Measurements from ENCODE around the gene CD79B. TPM values are rescaled to one million over a fixed set of nuclear protein-coding genes. Genes with fewer than 3 reads are reported as not detected.

Gene CD79B
- total and polyA plus RNA-seq, 4 donors = 1.8 to 8.7 (median 5.0) TPM

DNA sequence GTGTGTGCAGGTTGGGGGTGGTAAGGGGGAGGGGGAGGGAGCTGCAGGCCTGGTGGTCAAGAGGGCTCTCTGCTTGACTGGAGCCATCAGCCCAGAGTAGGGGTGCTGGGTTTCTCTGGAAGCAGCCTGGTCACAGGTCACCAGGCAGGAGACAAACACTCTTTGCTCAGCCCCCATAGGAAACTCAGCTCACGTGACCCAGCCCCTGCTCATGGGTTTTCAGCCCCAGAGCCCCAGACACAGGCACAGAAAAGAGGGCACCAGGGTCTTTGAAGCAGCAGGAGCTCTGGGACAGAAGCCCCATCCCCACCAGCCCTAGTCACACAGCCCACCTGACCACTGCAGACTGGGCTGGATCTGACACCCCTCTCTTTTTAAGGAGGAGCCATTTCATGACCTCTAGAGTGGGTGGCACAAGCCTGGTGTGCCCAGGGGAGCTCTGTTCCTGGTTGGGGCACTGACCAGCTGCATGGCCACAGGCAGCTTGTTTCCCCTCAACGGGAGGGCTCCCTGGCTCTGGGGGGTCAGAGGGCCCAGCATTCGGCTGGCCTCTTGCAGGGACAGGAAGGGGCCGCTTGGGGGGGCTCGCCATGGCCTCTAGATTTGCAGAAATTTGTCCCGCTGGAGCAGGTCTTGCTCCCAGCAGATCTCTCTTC is 13.8 kb upstream of the CD79B start:
- Histone ChIP-seq H3K27ac (ENCODE audit: low read depth in 1 of 2, low read length in 1 of 2) (no peak overlapping the region), H3K27me3 (ENCODE audit: control insufficient read depth in 3 of 3, insufficient read depth in 3 of 3, low read length in 2 of 3) (no peaks in the 10 kb centered on the region), H3K4me1 (ENCODE audit: control insufficient read depth in 5 of 5, insufficient read depth in 5 of 5, low read length in 5 of 5) (peaks cover 0 to 4% (median 0%) of the 10 kb centered on the region in 5 donors), H3K36me3 (ENCODE audit: control insufficient read depth in 4 of 4, insufficient read depth in 4 of 4, low read length in 4 of 4) (no peaks in the 10 kb centered on the region), H3K9ac (ENCODE audit: insufficient read depth in 1 of 2, low read length in 2 of 2) (no peak overlapping the region), H3K4me3 (no peak overlapping the region), H3K9me3 (ENCODE audit: control insufficient read depth in 4 of 4, insufficient read depth in 3 of 4, low read length in 3 of 4) (no peaks in the 10 kb centered on the region)
- DNase-seq (no peak), ATAC-seq (ENCODE audit: insufficient read depth, low FRiP score) (no peak)
- 53 to 56% methylated on average over 6 of the region's 6 CpGs for WGBS, 2 donors
- TF ChIP-seq, protein P1, sequence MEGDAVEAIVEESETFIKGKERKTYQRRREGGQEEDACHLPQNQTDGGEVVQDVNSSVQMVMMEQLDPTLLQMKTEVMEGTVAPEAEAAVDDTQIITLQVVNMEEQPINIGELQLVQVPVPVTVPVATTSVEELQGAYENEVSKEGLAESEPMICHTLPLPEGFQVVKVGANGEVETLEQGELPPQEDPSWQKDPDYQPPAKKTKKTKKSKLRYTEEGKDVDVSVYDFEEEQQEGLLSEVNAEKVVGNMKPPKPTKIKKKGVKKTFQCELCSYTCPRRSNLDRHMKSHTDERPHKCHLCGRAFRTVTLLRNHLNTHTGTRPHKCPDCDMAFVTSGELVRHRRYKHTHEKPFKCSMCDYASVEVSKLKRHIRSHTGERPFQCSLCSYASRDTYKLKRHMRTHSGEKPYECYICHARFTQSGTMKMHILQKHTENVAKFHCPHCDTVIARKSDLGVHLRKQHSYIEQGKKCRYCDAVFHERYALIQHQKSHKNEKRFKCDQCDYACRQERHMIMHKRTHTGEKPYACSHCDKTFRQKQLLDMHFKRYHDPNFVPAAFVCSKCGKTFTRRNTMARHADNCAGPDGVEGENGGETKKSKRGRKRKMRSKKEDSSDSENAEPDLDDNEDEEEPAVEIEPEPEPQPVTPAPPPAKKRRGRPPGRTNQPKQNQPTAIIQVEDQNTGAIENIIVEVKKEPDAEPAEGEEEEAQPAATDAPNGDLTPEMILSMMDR (IDR thresholded peaks at IDR 0.05; ENCODE audit: control extremely low read depth, extremely low read depth) = no peak

DNA sequence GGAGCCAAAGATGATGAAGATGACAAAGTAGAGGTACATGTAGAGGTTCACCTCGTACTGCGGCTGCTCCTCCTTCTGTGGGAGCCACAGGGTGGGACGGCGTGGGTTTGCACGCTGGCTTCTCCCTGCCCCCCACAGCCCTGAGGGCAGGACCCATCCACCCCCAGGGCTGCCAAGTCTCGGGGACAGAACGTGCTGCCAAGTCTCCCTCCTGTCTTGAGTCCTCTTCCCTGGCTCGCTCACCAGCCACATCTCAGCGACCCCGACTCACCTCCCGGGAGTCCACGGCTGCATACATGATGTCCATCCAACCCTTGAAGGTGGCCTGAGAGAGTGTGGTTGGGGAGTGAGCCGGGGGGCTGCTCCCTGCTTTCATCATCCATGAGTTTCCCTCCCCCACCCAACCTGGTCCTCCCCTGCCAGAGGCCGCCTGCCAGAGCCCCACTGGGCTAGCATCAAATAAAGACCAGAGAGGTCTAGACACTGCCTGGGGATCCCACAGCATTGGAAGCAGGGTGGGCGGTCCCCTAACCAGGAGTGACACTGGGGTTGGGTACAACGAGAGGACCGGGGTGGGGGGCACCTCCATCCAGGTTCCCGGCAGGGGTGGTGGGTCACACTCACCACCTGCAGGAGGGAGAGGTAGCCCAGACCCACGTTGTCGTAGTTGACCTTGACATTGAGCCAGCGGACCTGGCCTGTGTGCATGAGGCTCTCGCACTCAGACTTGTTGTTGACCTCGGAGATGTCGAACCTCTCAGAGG is 12.8 kb upstream of the CD79B start:
- H3K9me3 ChIP-seq (ENCODE audit: control insufficient read depth in 4 of 4, insufficient read depth in 3 of 4, low read length in 3 of 4) = no peaks in the 10 kb centered on the region
- no peak overlapping the region for H3K27ac ChIP-seq (ENCODE audit: low read depth in 1 of 2, low read length in 1 of 2)
- ATAC-seq (ENCODE audit: insufficient read depth, low FRiP score) = no peak
- H3K36me3 ChIP-seq (ENCODE audit: control insufficient read depth in 4 of 4, insufficient read depth in 4 of 4, low read length in 4 of 4) = no peaks in the 10 kb centered on the region
- no peaks in the 10 kb centered on the region for H3K27me3 ChIP-seq (ENCODE audit: control insufficient read depth in 3 of 3, insufficient read depth in 3 of 3, low read length in 2 of 3)
- H3K9ac ChIP-seq (ENCODE audit: insufficient read depth in 1 of 2, low read length in 2 of 2) = no peak overlapping the region
- WGBS, 2 donors = 88 to 95% methylated on average over 23 to 24 of the region's 24 CpGs
- no peak overlapping the region for H3K4me3 ChIP-seq
- H3K4me1 ChIP-seq (ENCODE audit: control insufficient read depth in 5 of 5, insufficient read depth in 5 of 5, low read length in 5 of 5) = peaks cover 0 to 4% (median 0%) of the 10 kb centered on the region in 5 donors
- DNase-seq = no peak
- TF ChIP-seq, protein P1 (IDR thresholded peaks at IDR 0.05; ENCODE audit: control extremely low read depth, extremely low read depth) = no peak

DNA sequence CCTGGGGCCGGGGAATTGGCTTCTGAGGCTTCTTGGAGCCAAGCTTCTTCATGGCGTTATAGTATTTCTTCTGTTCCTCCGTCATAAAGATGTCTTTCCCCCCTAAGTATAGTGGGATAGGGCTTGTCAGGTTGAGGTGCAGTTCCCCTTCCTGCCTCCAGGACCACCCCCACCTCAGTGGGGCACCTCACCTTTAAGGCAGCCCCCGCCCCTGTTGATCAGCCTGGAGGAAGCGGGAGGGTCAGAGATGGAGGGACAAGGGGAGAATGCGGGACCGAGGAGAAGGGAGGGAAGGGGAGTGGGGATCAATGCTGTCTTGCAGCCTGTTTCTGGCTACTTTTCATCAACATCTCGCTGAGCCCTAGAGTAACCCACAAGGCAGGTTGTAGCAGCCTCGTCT is 11.6 kb upstream of the CD79B start:
- H3K4me1 ChIP-seq (ENCODE audit: control insufficient read depth in 5 of 5, insufficient read depth in 5 of 5, low read length in 5 of 5) = peaks cover 0 to 4% (median 0%) of the 10 kb centered on the region in 5 donors
- no peak for DNase-seq
- 83 to 84% methylated on average over 9 of the region's 9 CpGs for WGBS, 2 donors
- no peaks in the 10 kb centered on the region for H3K27me3 ChIP-seq (ENCODE audit: control insufficient read depth in 3 of 3, insufficient read depth in 3 of 3, low read length in 2 of 3)
- no peak overlapping the region for H3K9ac ChIP-seq (ENCODE audit: insufficient read depth in 1 of 2, low read length in 2 of 2)
- TF ChIP-seq, protein P1 (IDR thresholded peaks at IDR 0.05; ENCODE audit: control extremely low read depth, extremely low read depth) = no peak
- H3K4me3 ChIP-seq = no peak overlapping the region
- ATAC-seq (ENCODE audit: insufficient read depth, low FRiP score) = no peak
- no peak overlapping the region for H3K27ac ChIP-seq (ENCODE audit: low read depth in 1 of 2, low read length in 1 of 2)
- no peaks in the 10 kb centered on the region for H3K9me3 ChIP-seq (ENCODE audit: control insufficient read depth in 4 of 4, insufficient read depth in 3 of 4, low read length in 3 of 4)
- no peaks in the 10 kb centered on the region for H3K36me3 ChIP-seq (ENCODE audit: control insufficient read depth in 4 of 4, insufficient read depth in 4 of 4, low read length in 4 of 4)
